Esophagus (tissue), 2 donors: Measurements from ENCODE around the gene CDON. TPM values are rescaled to one million over a fixed set of nuclear protein-coding genes. Genes with fewer than 3 reads are reported as not detected.

ENCODE experiments used
- H3K27ac ChIP-seq, 2 donors: one replicate each; pipeline ENCODE4 v1.5.1; 2013; ENCODE audit warnings: low read depth in 2 of 2, mild to moderate bottlenecking in 2 of 2, inconsistent platforms in 1 of 2, low read length in 1 of 2, moderate library complexity in 1 of 2
- H3K27me3 ChIP-seq, 2 donors: one replicate each; pipeline ENCODE4 v1.6.1; 2013; ENCODE audit warnings: low read length in 2 of 2, control low read depth in 1 of 2, mild to moderate bottlenecking in 1 of 2; ENCODE audit not compliant: insufficient read depth in 2 of 2, control insufficient read depth in 1 of 2
- H3K36me3 ChIP-seq, 2 donors: one replicate each; pipeline ENCODE4 v1.6.1; 2013; ENCODE audit warnings: low read length in 1 of 2; ENCODE audit not compliant: control insufficient read depth in 2 of 2, insufficient read depth in 2 of 2
- H3K4me1 ChIP-seq, 2 donors: one replicate each; pipeline ENCODE4 v1.6.1; 2013; ENCODE audit warnings: low read length in 1 of 2; ENCODE audit not compliant: control insufficient read depth in 2 of 2, insufficient read depth in 2 of 2
- H3K4me3 ChIP-seq, 2 donors: one replicate each; pipeline ENCODE4 v1.5.1; 2013; ENCODE audit warnings: low read length in 2 of 2, mild to moderate bottlenecking in 2 of 2, low read depth in 1 of 2, moderate library complexity in 1 of 2
- H3K9me3 ChIP-seq, 2 donors: one replicate each; pipeline ENCODE4 v1.6.1; 2013; ENCODE audit warnings: mild to moderate bottlenecking in 2 of 2, low read depth in 1 of 2, low read length in 1 of 2, moderate library complexity in 1 of 2; ENCODE audit not compliant: control insufficient read depth in 2 of 2, insufficient read depth in 1 of 2
- WGBS, 2 donors: extraction: QIAGEN DNeasy Blood & Tissue Kit; methylation state at CpG; one replicate each; pipeline ENCODE4 v1.1.7; 2013; 5-methylcytosine and 5-hydroxymethylcytosine counted together
- polyA plus RNA-seq, 2 donors: library from polyadenylated mRNA; stranded (reverse); fragments of 200-250 nt; gene quantifications; one replicate each; pipeline ENCODE4 v1.2.3, GENCODE V29; 2013
- donor health status: healthy with polysubstance abuse.
- donor health status: Bipolar disorder and iron deficiency.

The CDON gene
- polyA plus RNA-seq, 2 donors, result 0.61 TPM

GRCh38 chr11:125910226-125910849, 152.3 kb downstream of the CDON start:
- Histone ChIP-seq H3K4me3 (no peak overlapping the region), H3K27me3 (no peaks in the 10 kb centered on the region), H3K27ac (no peak overlapping the region), H3K9me3 (no peaks in the 10 kb centered on the region), H3K36me3 (no peaks in the 10 kb centered on the region), H3K4me1 (no peaks in the 10 kb centered on the region)
- 75 to 77% methylated on average over 8 of the region's 8 CpGs for WGBS, 2 donors

Other genes with a start within 250 kb of the CDON start
- not detected for gene PATE4, start 229.6 kb downstream of the CDON start, polyA plus RNA-seq
- gene HYLS1, start 175.2 kb downstream of the CDON start, polyA plus RNA-seq, result 1 to 10 TPM; 3.7 to 4.1 TPM
- gene PUS3, start 159.7 kb downstream of the CDON start, polyA plus RNA-seq, result 1 to 10 TPM; 6.8 to 7.0 TPM
- under 1 TPM; 0.14 to 0.27 TPM for gene DDX25, start 158.4 kb downstream of the CDON start, polyA plus RNA-seq
- under 1 TPM; 0.59 to 0.86 TPM for gene VSIG10L2, start 116.8 kb downstream of the CDON start, polyA plus RNA-seq
- gene RPUSD4, start 148.8 kb upstream of the CDON start, polyA plus RNA-seq, result 10 to 100 TPM; 10.9 to 14.3 TPM
- gene FAM118B, start 148.9 kb upstream of the CDON start, polyA plus RNA-seq, result 1 to 10 TPM; 2.8 to 7.0 TPM
- gene SRPRA, start 206.0 kb upstream of the CDON start, polyA plus RNA-seq, result 10 to 100 TPM; 34.7 to 48.3 TPM
- gene FOXRED1, start 206.3 kb upstream of the CDON start, polyA plus RNA-seq, result 10 to 100 TPM; 18.8 to 21.2 TPM
- gene TIRAP, start 220.2 kb upstream of the CDON start, polyA plus RNA-seq, result 1 to 10 TPM; 2.8 to 4.1 TPM
- 10 to 100 TPM; 15.9 to 18.9 TPM for gene DCPS, start 241.2 kb upstream of the CDON start, polyA plus RNA-seq